Right lobe of liver (tissue), 4 donors: Measurements from ENCODE around the gene DRGX.

Source experiments
- CTCF ChIP-seq, 4 donors: fragments of 200-600 bp in 3 of 4; fragments of 450-650 bp in 1 of 4; IDR thresholded peaks; one replicate each; pipeline versions ENCODE4 v1.5.1 to v1.8.0; 2016 to 2022; ENCODE audit warnings: antibody characterized with exemption in 4 of 4, mild to moderate bottlenecking in 2 of 4
- POLR2A ChIP-seq: fragments of 450-650 bp; IDR thresholded peaks from one replicate; pipeline ENCODE4 v1.6.1; 2017; ENCODE audit warnings: antibody characterized with exemption, mild to moderate bottlenecking
- donor health status: DM: no; HTN: no; CAD: no.
- donor health status: DM: no; HTN: no; CAD: no.
- donor health status: DM: no; HTN: yes; CAD: no.

- TF ChIP-seq CTCF (IDR thresholded peaks at IDR 0.05) (no peak), POLR2A (no peak)
Observed at GRCh38 chr10:49323171-49323895, 72.6 kb downstream of the DRGX start.
